HFFc6 (cell line): Measurements from ENCODE around the gene HIBCH. TPM values are rescaled to one million over a fixed set of nuclear protein-coding genes. Genes with fewer than 3 reads are reported as not detected.

Source experiments
- DNase-seq: peaks from one replicate; pipeline ENCODE4 v3.0.0-alpha.2; 2018
- H3K27ac Mint-ChIP-seq: 2 replicates; pipeline ENCODE4 v1.8.0; 2020; ENCODE audit warnings: mild to moderate bottlenecking, mixed read lengths
- H3K27me3 Mint-ChIP-seq: 2 replicates; pipeline ENCODE4 v1.8.0; 2021; ENCODE audit warnings: mild to moderate bottlenecking, moderate library complexity, mixed read lengths; ENCODE audit not compliant: insufficient read depth
- H3K36me3 Mint-ChIP-seq: 2 replicates; pipeline ENCODE4 v1.8.0; 2021; ENCODE audit warnings: low read depth, mixed read lengths
- H3K4me1 Mint-ChIP-seq: 2 replicates; pipeline ENCODE4 v1.8.0; 2020; ENCODE audit warnings: low read depth, mixed read lengths
- H3K4me3 Mint-ChIP-seq: 2 replicates; pipeline ENCODE4 v1.8.0; 2020; ENCODE audit warnings: mild to moderate bottlenecking, moderate library complexity, mixed read lengths
- H3K9me3 Mint-ChIP-seq: 2 replicates; pipeline ENCODE4 v1.8.0; 2020; ENCODE audit warnings: mild to moderate bottlenecking, mixed read lengths
- CTCF ChIP-seq: fragments of 200-600 bp; sonication (generic); IDR thresholded peaks from 2 replicates; pipeline ENCODE4 v1.5.0; 2021; ENCODE audit warnings: antibody characterized with exemption, mild to moderate bottlenecking
- total RNA-seq, 6 experiments: library from RNA; stranded (reverse); fragmentation: NEBNext Ultra II Directional; extraction: Animal tissue kit (Norgen Biotek cat#: 25700); gene quantifications; 2 replicates in 1 of 6; 3 replicates in 5 of 6; pipeline ENCODE4 v1.2.3, GENCODE V29; 2021

HIBCH gene
- total RNA-seq, 6 experiments from 2014 or later: 14.6 to 20.5 (median 17.2) TPM

DNA sequence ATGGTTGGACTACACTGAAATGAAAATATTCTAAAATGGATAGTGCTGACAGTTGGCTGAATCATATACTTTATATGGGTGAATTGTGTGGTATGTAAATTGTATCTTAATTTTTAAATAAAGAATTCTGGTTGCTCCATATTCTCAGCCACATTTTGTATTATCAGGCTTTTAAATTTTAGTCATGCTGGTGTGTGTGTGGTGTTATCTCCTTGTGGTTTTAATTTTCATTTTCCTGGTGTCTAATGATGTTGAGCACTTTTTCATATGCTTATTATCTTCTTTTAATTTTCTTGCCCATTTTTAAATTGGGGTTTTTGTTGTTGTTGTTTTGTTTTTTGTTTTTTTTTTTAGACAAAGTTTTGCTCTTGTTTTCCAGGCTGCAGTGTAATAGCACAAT, 3.8 kb upstream of the HIBCH start:
- Mint-ChIP-seq H3K27me3 (peaks cover 2% of the 10 kb centered on the region), H3K9me3 (no peaks in the 10 kb centered on the region), H3K4me1 (peaks cover 18% of the 10 kb centered on the region), H3K4me3 (no peak overlapping the region), H3K27ac (no peak overlapping the region), H3K36me3 (no peaks in the 10 kb centered on the region)
- no peak for TF ChIP-seq CTCF
- DNase-seq: no peak

DNA sequence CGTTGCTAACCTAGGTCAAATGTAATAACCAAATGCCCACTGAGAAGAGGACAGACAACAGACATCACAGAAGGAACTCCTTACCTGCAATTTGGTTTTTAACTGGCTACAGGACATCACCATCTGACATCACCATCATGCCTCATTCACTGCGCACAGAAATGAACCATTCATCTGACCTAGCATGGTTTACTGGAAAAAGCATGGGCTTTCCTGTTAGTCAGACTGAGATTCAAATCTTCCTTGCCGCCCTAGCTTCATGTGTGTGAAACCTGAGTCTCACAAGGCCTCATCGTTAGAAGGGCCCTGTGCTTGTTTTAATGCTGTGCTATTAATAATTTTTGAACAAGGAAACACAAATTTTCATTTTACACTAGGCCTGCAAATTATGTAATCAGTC, 1.1 kb upstream of the HIBCH start:
- Mint-ChIP-seq H3K27me3 (no peaks in the 10 kb centered on the region; the same call in none of the 2 replicates), H3K27ac (peak overlapping the region; percentile 90), H3K4me3 (peak overlapping the region; percentile 96; the same call in 1 of the 2 replicates), H3K4me1 (peaks cover 43% of the 10 kb centered on the region), H3K9me3 (no peaks in the 10 kb centered on the region), H3K36me3 (peaks cover 7% of the 10 kb centered on the region; the same call in 1 of the 2 replicates)
- no peak for TF ChIP-seq CTCF
- no peak for DNase-seq

GRCh38 chr2:190318931-190319554, 583 bp downstream of the HIBCH start:
- Mint-ChIP-seq H3K36me3 (peaks cover 7% of the 10 kb centered on the region; the same call in 1 of the 2 replicates), H3K9me3 (no peaks in the 10 kb centered on the region), H3K27me3 (no peaks in the 10 kb centered on the region; the same call in 1 of the 2 replicates), H3K4me3 (peak overlapping the region; percentile 96), H3K27ac (peak overlapping the region; percentile 90), H3K4me1 (peaks cover 54% of the 10 kb centered on the region)
- no peak for TF ChIP-seq CTCF
- no peak for DNase-seq

DNA sequence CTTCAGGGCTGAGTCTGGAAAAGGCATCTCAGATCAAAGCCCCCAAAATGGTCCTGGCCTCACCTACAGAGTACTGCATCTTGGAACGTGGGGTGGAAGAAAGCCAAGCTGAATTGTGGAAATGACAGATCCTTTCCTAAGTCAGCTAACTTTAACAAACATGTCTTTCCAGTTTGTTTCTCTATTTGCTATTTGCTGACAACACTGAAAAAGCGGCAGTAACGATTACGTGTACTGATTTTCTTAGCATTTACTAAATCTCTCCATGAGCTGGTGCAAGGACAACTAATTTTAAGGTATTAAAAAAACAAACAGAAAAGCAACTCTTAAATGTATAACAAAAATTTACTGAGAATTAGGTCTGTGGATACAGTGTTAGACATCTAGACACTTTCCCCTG, 1.1 kb downstream of the HIBCH start:
- DNase-seq: no peak
- TF ChIP-seq CTCF: no peak
- Mint-ChIP-seq H3K36me3 (peaks cover 7% of the 10 kb centered on the region; the same call in 1 of the 2 replicates), H3K27ac (peak overlapping the region; percentile 90), H3K4me1 (peaks cover 54% of the 10 kb centered on the region), H3K27me3 (no peaks in the 10 kb centered on the region; the same call in 1 of the 2 replicates), H3K4me3 (peak overlapping the region; percentile 96), H3K9me3 (no peaks in the 10 kb centered on the region)

DNA sequence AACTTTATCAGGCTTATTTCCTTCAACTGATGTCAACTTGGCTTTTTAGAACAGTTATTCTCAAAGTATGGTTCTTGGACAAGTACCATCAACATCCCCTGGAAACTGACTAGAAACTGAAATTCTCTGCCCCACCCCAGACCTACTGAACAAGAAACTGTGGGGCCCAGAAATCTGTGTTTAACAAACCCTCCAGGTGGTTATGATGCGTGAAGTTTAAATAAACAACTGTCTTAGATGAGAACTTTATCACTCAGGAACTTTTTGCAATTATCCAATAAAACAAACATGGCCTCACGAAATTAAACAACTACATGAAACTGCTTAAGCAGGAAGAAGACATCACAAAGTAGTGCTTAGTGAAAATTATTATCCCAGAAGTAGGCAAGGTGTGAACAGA, 4.4 kb downstream of the HIBCH start:
- no peak for TF ChIP-seq CTCF
- DNase-seq: no peak
- Mint-ChIP-seq H3K36me3 (peaks cover 7% of the 10 kb centered on the region), H3K9me3 (no peaks in the 10 kb centered on the region), H3K4me3 (no peak overlapping the region), H3K27me3 (no peaks in the 10 kb centered on the region; the same call in 1 of the 2 replicates), H3K4me1 (peaks cover 44% of the 10 kb centered on the region), H3K27ac (peak overlapping the region; percentile 23)
